Dedifferentiated amniotic fluid mesenchymal stem cell (primary cell): Measurements from ENCODE around the gene TRABD2B.

Experiments used
- DNase-seq: peaks from one replicate; pipeline ENCODE4 v3.0.0-alpha.2; 2016; ENCODE audit errors: extremely low spot score

The TRABD2B gene

DNA sequence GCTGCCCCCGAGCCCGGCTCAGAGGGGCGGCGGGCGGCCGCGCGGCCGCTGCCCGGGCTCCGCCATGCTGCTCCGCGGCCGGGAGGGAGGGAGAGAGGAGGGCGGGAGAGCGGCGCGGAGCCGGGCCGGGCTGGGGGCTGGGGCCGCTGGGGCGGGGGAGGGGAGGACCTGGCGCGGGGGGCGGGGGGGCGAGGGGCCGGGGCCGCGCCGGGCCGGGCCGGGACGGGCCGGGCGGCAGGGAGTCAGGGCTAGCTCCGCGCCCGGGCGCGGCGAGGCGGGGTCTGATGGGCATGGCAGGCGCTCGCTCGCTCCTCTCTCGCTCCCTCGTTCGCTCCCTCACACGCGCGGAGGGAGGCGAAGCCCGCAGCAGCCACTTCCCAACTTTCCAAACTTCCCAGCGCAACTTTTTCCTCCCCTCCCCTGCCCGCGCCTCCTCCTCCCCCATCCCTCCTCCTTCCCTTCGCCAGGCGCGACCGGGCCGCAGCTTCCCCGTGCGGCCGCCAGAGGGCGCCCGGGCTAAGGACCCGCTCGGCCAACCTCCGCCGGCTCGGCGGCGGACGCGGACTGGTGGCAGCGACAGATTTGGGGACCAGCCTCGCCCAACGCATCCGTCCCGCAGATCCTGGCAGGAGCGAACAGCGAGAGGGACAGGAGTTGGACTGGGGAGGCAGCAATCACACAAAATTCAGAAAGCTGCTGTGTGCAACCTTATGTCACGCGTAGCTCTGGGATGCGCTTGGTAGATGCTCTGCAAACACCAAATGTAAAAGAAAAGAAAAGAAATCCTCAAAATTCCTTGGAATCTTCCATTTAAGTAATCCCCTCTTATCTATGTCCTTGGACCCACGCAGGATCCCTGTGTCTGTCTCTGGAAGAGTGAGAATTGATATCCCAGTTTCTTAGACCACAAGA, at the start of gene TRABD2B:
TSS of gene TRABD2B (minus strand) at position 97 of the 912 bp plus-strand sequence.
- peak; percentile 29 for DNase-seq

GRCh38 chr1:48044311-48044710, 47.1 kb upstream of the TRABD2B start:
- no peak for DNase-seq

DNA sequence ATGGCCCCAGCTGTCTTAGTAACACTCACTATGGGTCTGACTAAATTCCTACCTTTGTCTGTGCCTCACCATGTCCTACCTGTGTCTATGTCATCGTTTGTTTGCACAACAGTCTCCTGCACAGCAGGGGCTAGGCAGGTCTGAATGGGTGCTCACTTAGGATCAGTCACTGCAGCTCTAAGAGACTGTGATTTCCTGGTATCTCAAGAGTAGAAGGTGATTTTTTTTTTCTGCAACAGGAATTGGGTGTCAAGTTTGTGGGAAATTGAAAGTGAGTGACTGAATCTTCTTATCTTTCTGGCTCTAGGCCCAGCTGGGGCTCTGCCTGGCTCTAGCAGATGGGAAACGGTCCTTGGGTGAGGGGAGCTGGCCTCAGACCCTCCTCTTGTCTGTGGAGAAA, 46.4 kb upstream of the TRABD2B start:
- no peak for DNase-seq

DNA sequence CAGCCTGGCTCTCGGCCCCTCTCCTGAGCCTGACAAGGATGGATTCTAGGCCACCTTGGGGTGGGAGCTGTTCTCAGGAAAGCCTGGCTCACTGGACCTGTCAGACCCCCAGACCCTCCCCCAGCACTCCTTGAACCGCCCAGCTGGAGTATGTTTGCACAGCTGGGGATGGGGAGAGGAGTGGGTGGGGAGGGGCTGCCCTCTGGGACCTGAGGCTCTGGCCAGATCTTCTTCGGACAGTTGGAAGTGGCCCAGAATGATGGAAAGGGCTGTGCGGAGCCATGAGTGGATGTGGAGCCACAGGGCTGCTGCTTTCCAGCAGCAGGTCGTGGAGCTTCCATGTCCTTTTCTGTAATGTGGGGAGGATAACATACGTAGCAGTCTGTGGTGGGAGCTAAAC, 43.0 kb upstream of the TRABD2B start:
- no peak for DNase-seq

DNA sequence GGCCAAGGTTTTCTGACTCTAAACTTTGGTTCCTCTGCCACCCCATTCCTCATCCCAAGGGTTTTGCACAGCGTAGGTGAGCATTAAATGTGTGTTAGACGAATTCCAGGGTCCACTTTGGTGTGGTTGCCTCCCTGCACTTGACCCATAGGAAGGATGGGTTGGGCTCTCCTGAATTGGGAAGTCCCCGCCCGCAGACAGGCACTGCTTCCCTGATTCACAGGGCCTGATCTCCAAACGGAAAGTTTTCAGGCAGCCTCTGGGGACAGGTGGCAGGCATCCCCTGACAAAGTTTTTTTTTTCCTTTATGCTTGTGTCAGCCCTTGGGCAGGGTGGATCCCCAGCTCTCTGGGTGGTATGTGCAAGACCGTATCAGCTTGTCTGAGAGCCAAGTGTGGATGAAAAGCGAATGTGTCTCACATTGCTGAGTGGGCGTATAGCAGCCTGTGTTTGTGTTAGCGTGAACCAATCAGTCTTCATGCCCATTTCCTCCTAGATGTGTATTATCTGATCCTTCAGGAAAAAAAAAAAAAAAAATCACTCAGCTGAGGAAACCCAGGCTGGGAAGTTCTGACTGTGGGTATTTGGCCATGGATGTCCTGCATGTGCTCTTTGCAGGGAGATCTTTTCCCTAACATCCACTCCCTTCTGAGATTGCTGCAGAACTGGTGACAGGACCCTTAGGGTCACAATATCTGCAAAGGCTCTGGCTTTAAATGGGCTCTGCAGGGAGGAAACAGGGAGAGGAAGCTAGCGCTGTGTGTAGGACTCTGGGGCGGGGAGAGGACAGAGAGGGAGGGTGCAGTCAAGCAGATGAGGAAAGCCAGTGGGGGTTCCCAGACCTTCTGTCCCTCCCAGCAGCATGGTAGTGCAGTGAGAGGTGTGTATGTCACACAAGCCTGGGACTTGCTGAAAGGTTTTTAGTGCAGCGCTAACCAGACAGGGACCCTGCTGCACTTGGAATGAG, 42.2 kb upstream of the TRABD2B start:
- DNase-seq = no peak

GRCh38 chr1:48038270-48038767, 41.1 kb upstream of the TRABD2B start:
- DNase-seq = no peak

GRCh38 chr1:48036710-48037355, 39.6 kb upstream of the TRABD2B start:
- DNase-seq = no peak

DNA sequence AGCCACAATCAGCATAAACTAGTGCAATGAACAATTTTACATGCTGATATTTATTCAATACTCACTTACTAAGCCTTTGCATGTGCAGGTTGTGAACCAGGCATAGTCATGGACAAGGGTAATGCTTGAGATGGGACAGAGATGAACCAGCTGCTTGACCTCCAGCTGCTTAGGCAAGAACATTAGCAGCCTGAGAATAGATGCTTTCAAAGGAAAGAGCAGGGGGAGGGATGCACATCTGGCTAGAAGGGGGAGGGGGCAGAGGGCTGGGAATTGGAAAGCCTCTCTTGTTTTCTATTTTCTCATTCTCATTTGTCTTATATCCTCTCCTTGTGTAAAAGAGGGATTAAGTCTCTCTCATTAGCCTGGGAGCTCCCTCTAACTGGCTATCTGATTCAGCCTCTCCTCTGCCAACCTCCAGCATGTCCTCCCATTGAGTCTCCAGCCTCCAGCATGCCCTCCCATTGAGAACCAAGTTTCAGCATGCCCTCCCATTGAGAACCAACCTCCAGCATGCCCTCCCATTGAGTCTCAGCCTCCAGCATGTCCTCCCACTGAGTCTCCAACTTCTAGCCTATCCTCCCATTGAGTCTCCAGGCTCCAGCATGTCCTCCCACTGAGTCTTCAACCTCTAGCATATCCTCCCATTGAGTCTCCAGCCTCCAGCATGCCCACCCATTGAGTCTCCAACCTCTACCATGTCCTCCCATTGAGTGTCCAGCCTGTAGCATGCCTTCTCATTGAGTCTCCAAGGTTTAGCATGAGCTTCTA, 38.4 kb upstream of the TRABD2B start:
- no peak for DNase-seq

DNA sequence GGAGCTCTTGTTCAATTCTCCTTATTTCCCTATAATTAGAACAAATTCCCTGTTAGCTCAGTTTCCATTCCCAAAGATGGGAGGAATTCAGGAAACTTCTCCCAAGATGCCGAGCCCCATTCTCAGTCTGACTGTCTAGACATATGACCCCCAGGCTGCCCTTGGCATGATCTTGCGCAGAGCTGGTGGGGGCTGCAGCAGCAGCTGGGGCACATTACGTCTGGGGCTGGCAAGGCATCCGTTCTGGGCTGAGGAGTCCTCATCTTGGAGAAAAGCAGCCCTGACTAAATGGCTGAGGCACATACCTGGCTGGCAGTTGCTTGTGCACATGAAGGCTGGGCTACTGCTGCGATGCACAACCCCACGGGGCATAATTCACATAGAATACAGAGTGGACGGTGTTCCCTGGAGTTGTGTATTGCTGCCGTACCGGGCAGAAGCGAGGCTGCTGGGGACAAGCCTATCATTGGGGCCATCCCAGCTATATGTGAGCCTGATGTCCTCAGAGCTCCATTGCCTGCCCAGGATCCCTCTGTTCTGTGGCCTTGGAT, 36.4 kb upstream of the TRABD2B start:
- no peak for DNase-seq

GRCh38 chr1:48031676-48032075, 34.5 kb upstream of the TRABD2B start:
- no peak for DNase-seq

DNA sequence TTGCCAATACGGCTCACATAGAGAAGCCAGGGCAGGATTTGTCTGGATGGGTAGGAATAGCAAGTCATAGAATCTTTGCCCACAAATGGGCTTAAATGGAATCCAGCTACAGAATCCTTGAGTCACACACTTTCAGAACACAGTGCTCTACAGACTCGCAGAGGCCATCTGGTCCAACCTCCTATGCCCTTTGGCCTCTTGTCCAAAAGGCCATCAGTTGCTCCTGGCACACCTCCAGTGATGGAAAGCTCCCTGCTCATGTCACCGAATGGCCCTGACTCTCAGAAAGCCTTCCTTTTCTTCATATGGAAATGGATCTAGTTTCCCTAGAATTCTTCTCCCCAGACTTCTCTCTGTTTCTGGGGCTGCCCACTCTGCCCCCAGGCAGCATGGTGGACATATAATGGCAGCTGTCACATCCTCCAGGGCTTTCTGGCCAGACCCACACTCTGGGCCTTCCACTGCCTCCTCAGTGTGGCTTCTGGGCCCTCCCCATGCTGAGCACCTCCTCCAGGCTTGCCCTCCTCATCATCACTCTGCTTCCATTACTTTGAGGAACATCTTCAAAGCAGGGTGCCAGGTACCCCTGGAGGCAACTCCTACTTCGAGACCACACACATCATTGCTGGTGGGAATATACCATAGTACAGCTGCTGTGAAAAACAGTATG, 33.6 kb upstream of the TRABD2B start:
- DNase-seq = no peak

- DNase-seq = no peak
Measured at GRCh38 chr1:48030211-48030610, 33.0 kb upstream of the TRABD2B start.

DNA sequence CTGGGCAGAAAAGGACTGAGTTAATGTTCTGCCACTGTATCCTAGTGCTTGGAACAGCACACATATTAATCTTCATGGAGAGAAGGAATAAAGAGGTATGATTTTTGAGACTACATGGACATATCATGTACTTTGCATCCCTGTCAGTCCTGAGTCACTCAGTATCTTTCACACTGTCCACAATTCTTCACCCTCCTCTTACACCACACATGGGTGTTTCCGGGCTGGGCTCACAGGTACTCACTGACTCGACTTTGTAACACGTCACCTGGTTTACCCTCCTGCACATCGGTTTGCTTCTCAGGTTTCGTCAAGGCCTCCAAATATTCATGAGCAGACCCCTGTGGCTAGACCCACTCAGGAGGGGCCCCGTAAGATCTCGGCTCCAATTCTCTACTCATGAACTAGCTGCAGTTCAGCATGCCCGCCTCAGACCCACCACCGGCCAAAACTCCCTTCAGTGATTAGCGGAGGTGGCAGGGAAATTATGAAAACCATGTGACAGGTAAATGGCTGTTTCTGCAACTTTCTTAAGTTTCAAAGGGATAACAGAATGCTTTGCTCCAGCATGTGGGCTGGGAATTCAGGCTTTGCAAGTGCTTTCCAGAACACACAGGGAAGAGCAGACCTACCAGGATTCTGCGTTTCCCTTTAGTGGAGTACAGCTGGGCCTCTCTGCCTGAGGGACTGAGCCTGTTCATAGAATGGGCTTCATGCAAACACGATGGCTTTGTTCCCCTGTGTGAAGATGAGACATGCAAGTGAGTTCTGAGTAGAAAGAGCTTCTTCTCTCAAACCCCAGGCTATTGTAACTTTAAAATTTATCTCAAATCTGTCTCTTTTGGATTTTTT, 31.3 kb upstream of the TRABD2B start:
- DNase-seq = no peak

- no peak for DNase-seq
Measured at GRCh38 chr1:48027533-48027835, 30.3 kb upstream of the TRABD2B start.

DNA sequence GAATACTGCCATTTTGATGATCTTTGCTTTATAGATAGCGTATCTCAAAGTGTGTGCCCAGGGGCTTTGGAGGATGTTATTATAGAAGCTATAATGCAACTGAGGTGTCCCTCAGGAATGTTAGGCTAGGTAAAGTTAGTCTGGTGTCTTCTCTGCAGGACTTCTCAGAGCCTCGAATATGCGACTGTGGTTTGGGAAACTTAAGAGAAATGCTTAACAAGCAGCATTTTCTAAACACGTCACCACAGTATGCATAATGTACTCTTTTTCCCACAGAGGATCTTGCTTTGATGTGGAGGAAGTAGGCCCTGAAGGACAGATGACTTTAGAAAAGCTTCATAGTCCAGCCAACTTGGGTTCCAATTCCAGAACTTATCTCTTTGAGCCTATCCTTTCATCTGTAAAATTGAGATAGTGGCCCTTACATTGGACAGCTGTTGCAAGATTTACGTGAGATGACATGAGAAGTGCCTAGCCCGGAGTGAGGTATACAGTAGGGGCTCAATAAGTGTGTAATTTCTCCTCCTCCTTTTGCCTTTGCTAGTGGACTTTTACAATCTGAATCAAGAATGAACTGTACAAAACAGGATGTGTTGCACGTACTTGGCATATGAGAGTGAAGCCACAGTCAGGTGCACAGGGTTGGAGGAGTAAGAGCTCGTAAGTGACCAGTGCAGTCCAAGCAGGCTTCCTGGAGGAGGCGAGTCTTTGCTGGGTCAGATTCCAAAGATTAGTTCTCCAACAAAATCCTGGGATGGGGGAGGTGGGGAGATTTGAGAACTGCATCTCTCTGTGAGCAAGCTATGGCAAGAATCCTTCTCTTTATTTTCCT, 29.7 kb upstream of the TRABD2B start:
- DNase-seq = no peak

GRCh38 chr1:48026275-48026674, 29.1 kb upstream of the TRABD2B start:
- DNase-seq = no peak

DNA sequence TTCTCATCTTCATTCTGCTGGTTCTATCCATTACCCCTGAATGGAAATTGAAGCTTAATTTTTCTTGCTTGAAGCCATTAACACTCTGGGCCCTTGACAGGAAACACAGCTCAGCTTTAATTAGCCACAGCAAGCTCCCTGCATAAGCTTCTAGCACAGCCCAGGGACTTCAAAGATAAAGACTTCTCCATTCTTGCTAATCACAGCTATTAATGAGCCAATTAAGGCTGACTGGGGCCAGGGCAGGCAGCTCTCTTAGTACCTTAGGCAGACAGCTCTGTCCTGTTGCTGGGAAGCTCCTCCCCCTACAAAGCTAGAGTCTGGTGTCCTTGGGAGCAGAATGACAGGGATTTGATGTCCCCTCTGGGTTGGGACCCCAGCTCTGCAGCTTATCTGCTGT, 27.9 kb upstream of the TRABD2B start:
- no peak for DNase-seq

DNA sequence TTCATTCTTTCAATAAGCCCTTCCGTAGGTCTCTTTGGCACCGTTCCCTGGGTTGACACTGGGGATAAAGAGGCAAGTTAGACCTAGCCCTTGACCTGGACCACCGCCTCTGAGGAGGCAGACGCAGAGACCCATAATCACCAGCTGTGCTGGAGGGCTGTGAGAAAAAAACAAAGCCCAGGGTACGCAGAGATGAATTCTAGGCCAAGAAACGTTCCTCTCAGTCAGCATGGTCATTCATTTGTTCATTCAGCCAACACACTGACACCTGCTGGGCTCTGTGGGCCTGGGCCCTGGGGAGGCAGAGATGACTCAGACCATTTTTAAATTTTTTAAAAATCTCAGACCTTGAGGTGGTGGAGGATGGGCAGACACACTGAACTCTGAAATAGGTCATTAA, 26.3 kb upstream of the TRABD2B start:
- DNase-seq = no peak

DNA sequence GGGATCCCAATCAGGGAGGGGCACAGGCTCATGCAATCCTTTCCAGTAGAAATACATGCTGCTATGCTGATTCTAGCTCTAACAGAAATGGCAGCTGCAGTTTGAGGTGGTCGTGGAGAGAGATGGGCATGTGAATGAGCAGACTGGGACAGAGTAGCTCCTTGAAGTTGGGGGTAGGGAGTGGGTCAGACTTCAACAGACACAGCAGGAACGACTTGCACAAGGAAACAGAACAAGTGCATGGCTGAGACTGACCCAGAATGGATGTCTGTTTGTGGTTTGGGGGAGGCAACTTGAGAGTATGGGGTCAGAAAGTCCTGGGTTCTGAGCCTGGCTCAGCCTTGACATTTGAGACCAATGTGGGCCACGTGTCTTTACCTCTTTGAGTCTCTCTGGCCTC, 25.1 kb upstream of the TRABD2B start:
- DNase-seq = no peak
